Heart left ventricle (tissue), 16 donors: ENCODE results near the gene KRABD2.

Experiments used
- ATAC-seq, 4 donors: fragments of 200-7000 bp; cut with Tn5 transposase; one replicate each; pipeline ENCODE4 v1.9.1; 2020 to 2022; ENCODE audit warnings: moderate library complexity in 4 of 4, mild to moderate bottlenecking in 3 of 4, moderate number of reproducible peaks in 1 of 4
- DNase-seq, 5 donors: peaks; one replicate each; pipeline ENCODE4 v3.0.0-alpha.2; 2020
- H3K27ac ChIP-seq, 12 donors: fragments of 200-600 bp; sonication (generic) in 4 of 12; one replicate each; pipeline versions ENCODE4 v1.5.0 to v1.8.0; 2016 to 2022; ENCODE audit warnings: mild to moderate bottlenecking in 2 of 12
- H3K27me3 ChIP-seq, 9 donors: fragments of 200-600 bp; sonication (generic) in 2 of 9; one replicate each; pipeline versions ENCODE4 v1.5.1 to v1.8.0; 2016 to 2022; ENCODE audit warnings: mild to moderate bottlenecking in 3 of 9
- H3K36me3 ChIP-seq, 9 donors: fragments of 200-600 bp; sonication (generic) in 2 of 9; one replicate each; pipeline versions ENCODE4 v1.5.0 to v1.8.0; 2018 to 2022; ENCODE audit warnings: mild to moderate bottlenecking in 2 of 9
- H3K4me1 ChIP-seq, 12 donors: fragments of 200-600 bp; sonication (generic) in 4 of 12; one replicate each; pipeline versions ENCODE4 v1.5.0 to v1.8.0; 2016 to 2022; ENCODE audit warnings: mild to moderate bottlenecking in 3 of 12
- H3K4me3 ChIP-seq, 12 donors: fragments of 200-600 bp; sonication (generic) in 4 of 12; one replicate each; pipeline versions ENCODE4 v1.5.0 to v1.8.0; 2017 to 2022; ENCODE audit warnings: mild to moderate bottlenecking in 9 of 12, moderate library complexity in 4 of 12
- H3K9me3 ChIP-seq, 12 donors: fragments of 200-600 bp; sonication (generic) in 4 of 12; one replicate each; pipeline versions ENCODE4 v1.5.0 to v1.8.0; 2016 to 2022; ENCODE audit warnings: mild to moderate bottlenecking in 1 of 12
- CTCF ChIP-seq, 12 donors: fragments of 200-600 bp; sonication (generic) in 4 of 12; IDR thresholded peaks; one replicate each; pipeline versions ENCODE4 v1.5.0 to v1.8.0; 2018 to 2022; ENCODE audit warnings: antibody characterized with exemption in 12 of 12, mild to moderate bottlenecking in 5 of 12
- POLR2A ChIP-seq, 2 donors: fragments of 450-650 bp; IDR thresholded peaks; one replicate each; pipeline ENCODE4 v1.6.1; 2017; ENCODE audit warnings: antibody characterized with exemption in 2 of 2, mild to moderate bottlenecking in 2 of 2, moderate library complexity in 2 of 2
- WGBS, 4 donors: extraction: QIAGEN DNeasy Blood & Tissue Kit in 2 of 4; methylation state at CpG; one replicate each; pipeline versions ENCODE4 v1.1.5 to v1.1.7; 2013 to 2018; 5-methylcytosine and 5-hydroxymethylcytosine counted together
- intact Hi-C, 10 donors: fragments of 100-400 bp; cut with DNase I; formaldehyde crosslinking; loops; one replicate each; pipeline versions ENCODE4 v1.11.1 to v1.14.2; 2022
- donor health status: ischemic (EF 13 %, LVEDD 7.1; RV severe dilation, severe dysfunction).
- donor health status: healthy with polysubstance abuse.
- donor health status: DM: no; HTN: yes; CAD: no.
- donor health status: DM: no; HTN: no; CAD: no.
- donor health status: ischemic (EF 25% LVEDD 6.9; RV normal size, moderate dysfunction).
- donor health status: ischemic (EF 25% LVEDD 5.7; RV mildly dilated, moderate dysfunction).
- donor health status: healthy.
- donor health status: DM: yes; HTN: yes; CAD: no.
- donor health status: ischemic (EF 35%, LVEDD 5.7; RV mildly dilated, moderate dysfunction).
- donor health status: nonischemic (EF 11% LVEDD 7.7; RV severe dilation, severe dysfunction).
- donor health status: DM: yes; HTN: yes; CAD: no.
- donor health status: PGD.
- donor health status: ischemic (EF 29% LVEDD 5.4; RV normal size, mild dysfunction).
- donor health status: nonischemic (EF 23%, LVEDD 6.1; RV moderate dilation, normal function).

Gene KRABD2

DNA sequence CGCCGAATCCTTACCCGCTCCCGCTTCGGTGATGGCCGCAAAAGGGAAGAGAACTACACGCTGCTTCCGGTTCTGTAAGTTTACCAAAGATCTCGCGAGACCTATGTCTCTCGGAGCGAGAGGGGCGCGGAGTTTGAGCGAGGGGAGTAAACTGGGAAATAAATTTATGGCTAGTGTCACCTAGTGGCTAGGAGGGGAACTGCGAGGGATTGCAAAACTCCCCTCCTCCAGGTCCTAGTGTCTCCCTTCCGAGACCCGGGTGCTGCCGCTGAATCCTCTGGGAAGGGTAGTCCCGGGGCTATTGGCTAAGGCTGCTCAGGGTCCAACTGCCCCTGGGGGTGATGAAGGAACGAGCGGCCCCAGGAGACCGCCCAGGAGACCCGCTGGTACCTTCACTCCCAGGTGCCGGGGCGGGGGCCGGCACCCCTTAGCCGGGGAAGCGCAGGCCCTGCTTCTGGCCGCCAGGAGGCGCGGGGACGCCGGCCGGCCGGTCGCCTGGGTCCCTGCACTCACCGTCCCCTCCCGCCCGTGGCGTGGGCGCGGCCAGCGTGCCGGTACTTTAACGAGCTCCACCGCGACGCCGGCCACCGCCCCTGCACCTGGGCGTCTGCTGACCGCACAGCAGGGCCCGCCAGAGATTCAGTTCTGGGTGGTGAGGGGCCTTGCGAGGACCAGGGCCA lies 6.8 kb upstream of the KRABD2 start, which contains the start of gene RPL26:
TSS of gene RPL26 (minus strand) at position 51 of the 680 bp plus-strand sequence. CDS start 883 bp downstream, outside the sequence.
- ATAC-seq (peak; percentile 89 to 97 (median 92)), DNase-seq (peak; percentile 95 to 97 (median 96))
- Histone ChIP-seq H3K27me3 (no peaks in the 10 kb centered on the region), H3K4me1 (peaks cover 0 to 51% (median 29%) of the 10 kb centered on the region in 12 donors), H3K4me3 (peak within 1 kb of the TSS; percentile 40 to 77 (median 70)), H3K9me3 (no peaks in the 10 kb centered on the region), H3K27ac (peak within 1 kb of the TSS; percentile 12 to 93 (median 80)), H3K36me3 (peaks cover 0 to 38% (median 37%) of the 10 kb centered on the region in 9 donors)
- TF ChIP-seq CTCF (IDR thresholded peaks at IDR 0.05) (peak; percentile 96 to 99 (median 98)), POLR2A (IDR thresholded peaks at IDR 0.05) (peak in 1 of 2 donors; percentile 73)
- intact Hi-C loops = loop anchor here in 2 of 10 donors (1.0 to 10.0 kb wide), 4 partner anchors 52 to 71 kb away; partner anchors contain the start of genes NDEL1 (in 2 of the 2) and ARHGEF15 (in 1 of the 2)
- WGBS, 4 donors = 0% methylated on average over 25 to 55 of the region's 55 CpGs

- peaks cover 0 to 43% (median 41%) of the 10 kb centered on the region in 9 donors for H3K36me3 ChIP-seq
- no peaks in the 10 kb centered on the region for H3K9me3 ChIP-seq
- no peak for TF ChIP-seq CTCF (IDR thresholded peaks at IDR 0.05)
- no peak for TF ChIP-seq POLR2A (IDR thresholded peaks at IDR 0.05)
- DNase-seq = no peak
- no peaks in the 10 kb centered on the region for H3K27me3 ChIP-seq
- peak overlapping the region; percentile 12 to 93 (median 79) for H3K27ac ChIP-seq
- intact Hi-C loops = loop anchor here in 2 of 10 donors (1.0 to 10.0 kb wide), 4 partner anchors 52 to 71 kb away; partner anchors contain the start of genes NDEL1 (in 2 of the 2) and ARHGEF15 (in 1 of the 2)
- 0 to 2% (median 1%) methylated on average over 15 of the region's 15 CpGs for WGBS, 4 donors
- H3K4me3 ChIP-seq = peak overlapping the region; percentile 40 to 77 (median 70)
- peaks cover 0 to 51% (median 29%) of the 10 kb centered on the region in 12 donors for H3K4me1 ChIP-seq
- peak in 3 of 4 donors; percentile 9 to 25 (median 19) for ATAC-seq
Observed at GRCh38 chr17:8382880-8383142, 6.3 kb upstream of the KRABD2 start.

DNA sequence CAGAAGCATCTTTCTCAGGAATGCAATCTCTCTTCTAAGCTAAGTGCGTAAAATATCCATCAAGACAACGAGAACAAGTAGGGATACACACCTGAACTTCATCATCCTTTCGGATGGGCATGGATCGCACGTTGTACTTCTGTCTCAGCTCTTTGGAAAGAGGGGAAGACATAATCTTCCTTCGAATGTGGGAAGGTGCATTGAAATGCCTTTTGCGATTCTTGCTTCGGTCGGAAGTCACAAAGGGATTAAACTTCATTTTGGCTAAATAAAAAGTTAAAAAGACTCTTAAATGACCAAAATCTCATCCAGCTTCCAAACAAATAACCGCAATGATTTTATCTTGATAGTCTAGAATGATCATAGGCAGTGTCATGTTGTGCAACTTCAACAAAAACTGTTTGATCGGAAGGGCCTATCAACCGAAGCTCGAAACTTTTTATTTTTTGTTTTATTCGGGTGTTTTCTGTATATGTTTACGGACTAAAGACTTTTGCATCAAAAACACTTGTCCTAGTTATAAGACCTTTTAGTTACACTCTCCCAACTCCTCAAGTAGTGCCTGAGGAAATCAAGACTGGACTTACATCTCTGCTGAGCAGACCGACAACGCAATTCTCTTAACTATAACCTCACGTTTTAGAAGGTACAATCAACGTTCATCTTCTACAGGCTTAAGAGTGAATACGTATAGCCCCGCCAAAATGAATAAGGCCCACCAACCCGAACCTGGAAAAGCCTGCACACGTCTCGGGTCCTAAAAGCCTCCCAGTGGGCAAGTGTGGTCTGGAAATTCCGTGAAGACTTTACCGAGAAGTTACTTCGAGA lies 5.8 kb upstream of the KRABD2 start:
- no peaks in the 10 kb centered on the region for H3K27me3 ChIP-seq
- H3K9me3 ChIP-seq = no peaks in the 10 kb centered on the region
- peak overlapping the region in 11 of 12 donors; percentile 17 to 93 (median 80) for H3K27ac ChIP-seq
- peak overlapping the region; percentile 40 to 77 (median 70) for H3K4me3 ChIP-seq
- intact Hi-C loops = loop anchor here in 2 of 10 donors (2.0 to 10.0 kb wide), 3 partner anchors 53 to 70 kb away; partner anchors contain the start of genes ARHGEF15 (in 1 of the 2) and NDEL1 (in 1 of the 2)
- 20 to 22% (median 21%) methylated on average over 27 of the region's 27 CpGs for WGBS, 4 donors
- DNase-seq (no peak), ATAC-seq (no peak)
- H3K36me3 ChIP-seq = peaks cover 0 to 48% (median 47%) of the 10 kb centered on the region in 9 donors
- TF ChIP-seq POLR2A (IDR thresholded peaks at IDR 0.05) (no peak), CTCF (IDR thresholded peaks at IDR 0.05) (no peak)
- H3K4me1 ChIP-seq = peaks cover 0 to 51% (median 29%) of the 10 kb centered on the region in 12 donors
